Testis (tissue), 2 donors: ENCODE data around the gene MTA3.

Experiments
- CTCF ChIP-seq, 3 experiments: fragments of 450-650 bp in 2 of 3; fragments of 200-600 bp in 1 of 3; sonication (generic) in 1 of 3; IDR thresholded peaks; one replicate each; pipeline ENCODE4 v1.5.1; 2016 to 2019; ENCODE audit warnings: antibody characterized with exemption in 3 of 3, mild to moderate bottlenecking in 2 of 3, moderate library complexity in 1 of 3
- POLR2A ChIP-seq: fragments of 450-650 bp; IDR thresholded peaks from one replicate; pipeline ENCODE4 v1.6.1; 2017; ENCODE audit warnings: antibody characterized with exemption, mild to moderate bottlenecking, moderate library complexity

GRCh38 chr2:42755191-42755880, 186.9 kb downstream of the MTA3 start:
- no peak for TF ChIP-seq CTCF (IDR thresholded peaks at IDR 0.05)
- TF ChIP-seq POLR2A: no peak
